Stimulated activated CD4-positive, alpha-beta T cell treated with anti-CD3 and anti-CD28 coated beads, Interleukin-1b, Interleukin-23, amount 100 ng/mL, for 48 hours (primary cell): ENCODE measurements around the gene PACS2.
"Not testable (repeated sequence)": the region's sequence is repeated elsewhere in the genome, so short reads cannot be mapped to it uniquely, and the experiment has no call there.

Experiments used
- DNase-seq: peaks from one replicate; pipeline ENCODE4 v3.0.0-alpha.2; 2020

PACS2 gene

GRCh38 chr14:105316968-105317510, 2.5 kb downstream of the PACS2 start:
- DNase-seq, result no peak

DNA sequence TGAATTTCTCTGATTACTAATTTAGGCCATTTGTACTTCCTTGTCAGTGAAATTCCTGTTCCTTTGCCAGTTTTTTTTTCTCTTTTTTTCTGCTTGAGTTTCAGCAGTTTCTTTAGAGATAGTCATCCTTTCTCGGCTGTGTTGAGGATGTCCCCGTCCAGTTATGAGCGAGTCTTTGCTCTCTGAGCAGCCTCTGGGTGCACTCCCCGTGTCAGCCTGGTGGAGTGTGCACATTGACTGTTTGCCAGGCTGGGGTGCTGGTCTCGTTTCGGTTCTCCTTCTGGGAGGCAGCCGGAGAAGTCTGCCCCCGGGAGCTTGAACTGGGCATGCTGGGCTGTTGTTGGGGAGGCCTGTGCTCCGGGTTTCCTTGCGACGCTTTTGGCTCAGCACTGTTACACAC, 3.0 kb downstream of the PACS2 start:
- DNase-seq, result no peak

DNA sequence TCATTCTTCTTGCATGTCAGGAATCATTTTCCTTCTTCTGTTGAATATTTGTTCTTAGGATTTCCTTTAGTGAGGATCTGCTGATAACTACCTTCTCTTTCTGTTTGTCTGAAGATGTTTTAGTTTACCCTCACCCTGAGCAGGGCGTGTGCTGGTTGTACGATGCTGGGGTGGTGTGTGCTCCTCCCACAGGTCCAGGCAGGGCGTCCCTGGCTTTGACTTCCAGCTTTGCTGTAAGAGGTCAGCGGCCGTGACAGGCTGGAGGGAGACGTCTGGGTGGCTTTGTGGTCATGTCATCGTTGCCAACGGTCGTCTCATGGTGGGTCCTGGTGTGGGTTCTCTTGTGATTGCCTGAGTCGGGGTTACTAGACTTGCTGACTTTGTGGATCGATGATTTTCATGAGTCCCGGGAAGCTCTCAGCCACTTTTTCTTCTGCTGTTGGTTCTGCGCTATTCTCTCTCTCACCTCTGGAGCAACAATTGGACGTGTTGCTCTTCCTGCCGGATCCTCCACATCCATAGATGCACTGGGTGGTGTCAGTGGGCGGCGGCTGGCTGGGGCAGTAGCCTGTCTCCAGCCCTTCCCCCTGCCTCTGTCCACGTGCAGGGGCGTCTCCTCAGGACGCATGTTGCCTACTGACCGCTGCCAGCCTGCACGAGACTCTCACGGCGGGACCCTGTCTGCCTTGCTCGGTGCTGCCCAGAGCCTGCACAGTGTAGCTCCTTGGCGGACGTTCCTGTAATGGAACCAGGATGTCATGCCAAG, 8.4 kb downstream of the PACS2 start:
- DNase-seq, result no peak

GRCh38 chr14:105323663-105324062, 9.1 kb downstream of the PACS2 start:
- no peak for DNase-seq

DNA sequence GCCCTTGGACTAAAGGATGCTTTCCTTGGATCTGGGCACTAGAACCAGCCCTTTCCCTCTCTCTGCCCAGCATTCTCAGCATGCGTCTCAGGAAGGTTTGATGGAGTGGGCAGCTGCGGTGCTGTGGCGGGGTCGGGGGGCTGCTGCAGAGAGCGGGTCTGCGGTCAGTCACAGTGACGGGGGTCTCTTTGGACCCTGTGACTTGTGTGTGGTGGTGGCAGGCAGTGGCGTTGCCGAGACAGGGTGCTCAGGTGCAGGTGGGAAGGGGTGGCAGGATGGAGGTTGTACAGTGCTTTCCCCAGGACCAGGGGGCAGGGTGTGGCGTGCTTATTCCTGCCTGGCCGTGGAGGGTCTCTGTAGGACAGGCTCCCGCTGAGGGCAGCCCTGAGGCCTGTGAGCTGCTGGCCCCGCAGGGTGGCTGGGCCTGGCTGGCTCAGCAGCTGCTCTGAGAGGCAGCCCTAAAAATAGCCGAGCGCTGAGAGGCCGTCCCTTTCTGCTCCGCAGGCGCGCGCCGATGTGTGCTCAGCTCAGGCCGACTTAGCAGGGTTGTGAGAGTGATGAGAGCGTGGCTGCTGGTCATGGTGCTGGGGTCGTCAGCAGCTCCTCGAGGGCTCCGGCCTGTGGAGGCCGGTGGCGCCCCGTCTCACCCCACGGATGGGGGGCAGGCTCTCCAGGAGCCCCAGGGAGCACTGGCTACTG, 9.7 kb downstream of the PACS2 start:
- no peak for DNase-seq

- no peak for DNase-seq
These were observed 10.3 kb downstream of the PACS2 start for GRCh38 chr14:105324871-105325270.

DNA sequence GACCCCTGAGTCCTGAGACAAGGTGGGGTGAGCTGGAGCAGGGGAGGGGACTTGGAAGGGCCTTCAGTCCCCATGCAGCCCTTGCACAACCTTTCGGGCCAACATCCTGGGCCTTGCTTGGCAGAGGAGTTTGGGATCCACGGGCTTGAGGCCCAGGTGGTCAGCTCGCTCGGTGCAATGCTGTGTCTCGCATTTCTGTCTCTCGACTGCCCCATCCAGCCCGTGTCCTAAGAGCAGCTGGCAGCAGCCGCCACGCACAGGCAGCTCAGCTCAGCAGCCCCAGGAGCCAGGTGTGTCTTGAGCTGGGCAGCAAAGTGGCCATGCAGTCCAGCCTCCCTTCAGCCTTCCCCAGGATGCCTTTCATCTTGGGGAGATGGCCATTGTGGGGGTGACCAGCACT, 10.8 kb downstream of the PACS2 start:
- DNase-seq, result no peak

DNA sequence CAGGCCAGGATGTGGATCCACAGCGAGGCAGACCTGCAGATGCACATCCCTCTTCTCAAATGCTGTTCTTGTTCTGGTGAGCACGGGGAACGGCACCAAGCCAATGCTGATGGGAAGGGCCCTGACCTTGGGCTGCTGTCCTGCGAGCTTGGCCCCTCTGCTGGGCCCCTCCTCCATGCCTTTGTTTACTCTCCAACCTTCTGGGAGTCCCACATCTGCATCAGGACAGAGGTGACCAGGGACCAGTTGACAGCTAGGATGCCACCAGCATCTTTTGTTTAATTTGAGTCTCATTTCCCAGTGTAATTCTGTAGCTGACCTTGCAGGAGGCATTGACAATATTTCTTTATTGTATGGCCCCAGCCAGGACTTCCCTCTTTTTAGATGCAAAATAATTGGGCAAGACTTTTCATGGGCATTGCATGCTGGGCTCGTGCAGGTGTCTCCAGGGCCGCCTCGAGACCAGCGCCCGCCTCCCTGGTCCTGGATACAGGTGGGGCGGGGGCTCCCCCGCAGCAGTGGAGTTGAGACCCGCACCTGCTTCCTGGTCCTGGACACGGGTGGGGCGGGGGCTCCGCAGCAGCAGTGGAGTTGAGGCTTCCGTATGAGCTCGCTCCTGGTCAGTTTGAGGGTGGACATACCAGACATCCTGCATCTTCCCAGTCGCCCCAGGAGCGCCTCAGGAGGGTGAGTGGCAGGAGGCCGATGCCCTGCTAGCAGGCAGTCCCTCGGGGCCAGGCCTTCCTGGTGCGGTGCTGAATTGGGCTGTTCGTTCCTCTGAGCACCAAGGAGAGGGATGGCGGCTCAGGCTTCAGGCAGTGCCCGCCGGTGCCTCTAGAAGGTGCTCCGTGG, 11.4 kb downstream of the PACS2 start:
- DNase-seq, result no peak

- DNase-seq, result no peak
These were observed 12.0 kb downstream of the PACS2 start for GRCh38 chr14:105326568-105326867.

DNA sequence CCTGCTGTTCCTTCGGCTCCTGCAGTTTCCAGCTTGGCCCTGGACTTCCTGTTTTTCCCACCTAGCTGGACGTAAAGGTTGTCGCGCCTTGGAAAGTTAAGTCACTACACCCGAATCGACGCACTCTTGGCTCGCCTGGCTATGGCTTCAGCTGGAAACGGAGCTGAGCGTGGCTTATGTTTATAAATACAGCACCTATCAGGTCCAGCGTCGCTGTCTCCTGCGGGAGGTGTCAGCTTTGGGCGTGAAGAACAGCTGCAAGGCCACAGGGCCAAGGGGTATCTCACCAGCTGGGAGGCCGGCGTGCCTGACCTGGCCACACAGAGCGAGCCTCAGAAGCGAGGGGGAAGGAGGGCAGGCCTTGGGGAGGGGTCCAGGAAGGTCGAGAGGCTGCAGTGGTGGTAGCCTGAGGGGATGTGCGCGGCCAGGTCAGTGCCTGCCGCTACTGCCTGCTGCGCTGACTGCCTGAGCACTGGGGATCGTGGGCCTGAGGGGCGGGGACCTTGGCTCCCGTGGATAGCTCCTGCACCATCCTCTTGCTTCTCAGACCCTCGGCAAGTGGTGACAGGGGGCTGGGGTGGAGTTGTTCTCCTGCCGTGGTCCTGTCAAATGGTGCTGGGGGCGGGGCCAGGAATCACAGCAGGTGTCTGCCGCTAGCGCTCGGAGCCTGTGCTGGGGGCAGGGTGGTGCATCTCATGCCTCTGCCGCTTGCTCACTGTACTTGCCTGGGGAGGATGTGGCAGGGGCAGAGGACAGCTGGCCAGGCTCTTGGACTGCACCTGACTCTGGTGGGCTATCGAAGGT, 12.5 kb downstream of the PACS2 start:
- no peak for DNase-seq

GRCh38 chr14:105327695-105328045, 13.1 kb downstream of the PACS2 start:
- not testable (repeated sequence) for DNase-seq

- DNase-seq, result no peak
These were observed 13.6 kb downstream of the PACS2 start for GRCh38 chr14:105328070-105328677.

- no peak for DNase-seq
These were observed 14.3 kb downstream of the PACS2 start for GRCh38 chr14:105328678-105329390.

GRCh38 chr14:105329411-105330150, 15.0 kb downstream of the PACS2 start:
- no peak for DNase-seq

DNA sequence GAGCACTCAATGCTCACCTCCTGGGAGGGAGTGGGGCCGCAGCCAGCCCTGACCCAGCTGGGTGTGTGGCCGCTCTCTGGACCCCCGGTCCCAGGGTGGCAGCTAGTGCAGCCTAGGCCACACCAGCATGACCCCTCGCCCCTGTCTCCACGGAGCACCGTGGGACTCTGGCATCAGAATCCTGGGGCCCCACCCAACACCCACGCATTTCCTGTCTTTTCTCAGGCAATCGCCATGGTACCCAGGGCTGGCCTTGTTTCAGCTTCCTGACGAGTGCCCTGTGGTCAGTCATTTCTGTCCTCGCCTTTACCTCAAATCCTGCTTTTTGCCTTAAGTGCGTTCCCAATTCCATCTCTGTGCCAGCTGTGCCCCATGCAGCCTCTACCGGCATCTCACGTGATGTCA, 15.9 kb downstream of the PACS2 start:
- no peak for DNase-seq

DNA sequence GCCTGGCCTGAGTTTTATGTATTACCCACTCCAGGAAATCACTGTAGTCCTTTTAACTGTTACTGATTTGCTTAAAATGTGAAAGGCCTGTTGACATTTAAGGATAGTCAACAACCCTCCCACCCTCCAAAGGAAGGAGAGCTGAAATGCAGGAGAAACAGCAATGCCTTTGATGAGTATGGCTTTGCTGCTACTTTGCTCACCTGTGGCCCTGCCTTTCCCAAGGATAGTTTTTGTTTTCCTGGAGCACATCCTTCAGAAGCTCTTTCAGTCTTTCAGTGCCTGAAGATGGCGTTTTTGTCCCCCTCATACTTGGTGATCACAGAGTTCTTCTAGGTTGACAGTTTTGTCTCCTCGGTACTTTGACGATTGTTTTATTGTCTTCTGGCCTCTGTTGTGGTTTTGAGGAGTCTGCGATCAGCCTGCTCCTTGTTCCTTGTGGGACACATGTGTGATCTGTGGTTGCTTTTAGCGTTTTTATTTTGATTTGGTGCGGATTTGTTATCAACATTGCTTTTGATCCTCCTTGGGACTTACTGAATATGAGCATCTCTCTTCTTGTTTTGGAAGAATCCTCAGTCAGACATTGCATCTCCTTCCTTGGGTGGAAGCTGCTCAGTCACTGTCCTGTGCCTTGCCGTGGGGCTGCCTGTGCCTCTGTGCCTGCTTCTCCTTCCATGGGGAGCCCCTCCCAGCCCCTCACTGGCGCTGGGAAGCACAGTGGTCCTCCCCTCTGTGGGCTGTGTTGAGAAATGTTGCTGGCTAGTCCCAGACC, 17.2 kb downstream of the PACS2 start:
- no peak for DNase-seq

GRCh38 chr14:105332350-105332874, 17.9 kb downstream of the PACS2 start:
- DNase-seq, result no peak

- no peak for DNase-seq
These were observed 18.5 kb downstream of the PACS2 start for GRCh38 chr14:105333020-105333490.

DNA sequence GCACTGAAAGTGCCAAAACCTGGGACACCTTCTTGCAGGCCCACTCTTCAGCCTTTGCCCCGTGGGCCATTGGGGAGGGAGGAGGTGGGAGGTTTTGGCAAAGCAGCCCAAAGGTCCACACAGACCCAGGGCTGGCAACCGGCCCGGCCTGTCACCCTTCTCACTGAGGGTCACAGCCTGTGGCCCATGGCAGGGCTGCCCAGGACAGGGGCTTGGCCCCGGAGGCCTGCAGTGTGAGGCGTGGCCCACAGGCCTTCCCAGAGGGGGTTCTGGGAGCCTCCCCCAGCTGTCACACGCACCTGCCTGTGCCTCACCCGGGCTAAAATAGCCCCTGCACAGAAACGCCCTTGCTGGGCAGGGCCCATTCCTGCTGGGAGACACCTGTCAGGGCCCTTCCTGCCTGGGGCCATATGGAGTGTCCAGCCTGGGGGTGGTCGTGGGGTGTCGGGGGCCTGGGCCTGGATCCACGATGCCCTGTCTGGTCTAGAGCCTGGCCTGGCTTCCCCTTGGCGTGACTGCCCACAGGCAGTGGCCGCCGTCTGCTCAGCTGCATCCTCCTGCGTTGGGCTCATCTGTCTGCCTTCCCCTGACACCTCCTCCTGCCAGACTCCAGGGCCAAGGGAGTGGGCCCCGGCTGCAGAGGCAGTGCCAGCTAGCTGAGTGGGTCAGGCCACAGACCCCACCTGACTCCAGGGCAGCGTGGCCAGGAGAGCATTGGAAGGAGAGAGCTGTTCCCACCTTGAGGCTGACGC, 19.2 kb downstream of the PACS2 start:
- no peak for DNase-seq
